Measurements from ENCODE around the gene FLT1.

Gene FLT1

GRCh38 chr13:28329395-28330158 lies 165.4 kb downstream of the FLT1 start:
- H3K9me3 ChIP-seq (ENCODE audit: control insufficient read depth, low read length): no peaks in the 10 kb centered on the region
- peaks cover 54% of the 10 kb centered on the region for H3K36me3 ChIP-seq (ENCODE audit: control insufficient read depth, insufficient read depth, low read length)
- H3K27ac ChIP-seq (ENCODE audit: low read depth, low read length, severe bottlenecking): peak overlapping the region; percentile 88
- H3K4me1 ChIP-seq (ENCODE audit: control insufficient read depth, insufficient read depth, low read length, poor library complexity, severe bottlenecking): peaks cover 35% of the 10 kb centered on the region
- no peak overlapping the region for H3K4me3 ChIP-seq (ENCODE audit: extremely low read depth, insufficient read depth, low read length, poor library complexity, severe bottlenecking)
- 85 to 88% methylated on average over 12 to 15 of the region's 17 CpGs for WGBS, 2 experiments (ENCODE audit: insufficient coverage in 2 of 2)

GRCh38 chr13:28328271-28328607 lies 166.7 kb downstream of the FLT1 start:
- Histone ChIP-seq H3K9me3 (ENCODE audit: control insufficient read depth, low read length) (no peaks in the 10 kb centered on the region), H3K27ac (ENCODE audit: low read depth, low read length, severe bottlenecking) (no peak overlapping the region), H3K4me1 (ENCODE audit: control insufficient read depth, insufficient read depth, low read length, poor library complexity, severe bottlenecking) (peaks cover 34% of the 10 kb centered on the region), H3K4me3 (ENCODE audit: extremely low read depth, insufficient read depth, low read length, poor library complexity, severe bottlenecking) (no peak overlapping the region), H3K36me3 (ENCODE audit: control insufficient read depth, insufficient read depth, low read length) (peaks cover 43% of the 10 kb centered on the region)
- WGBS, 2 experiments (ENCODE audit: insufficient coverage in 2 of 2): 96 to 99% methylated on average over 7 to 8 of the region's 8 CpGs

GRCh38 chr13:28327373-28328270 lies 167.3 kb downstream of the FLT1 start:
- Histone ChIP-seq H3K36me3 (ENCODE audit: control insufficient read depth, insufficient read depth, low read length) (peaks cover 37% of the 10 kb centered on the region), H3K4me3 (ENCODE audit: extremely low read depth, insufficient read depth, low read length, poor library complexity, severe bottlenecking) (no peak overlapping the region), H3K9me3 (ENCODE audit: control insufficient read depth, low read length) (no peaks in the 10 kb centered on the region), H3K27ac (ENCODE audit: low read depth, low read length, severe bottlenecking) (no peak overlapping the region), H3K4me1 (ENCODE audit: control insufficient read depth, insufficient read depth, low read length, poor library complexity, severe bottlenecking) (peaks cover 40% of the 10 kb centered on the region)
- 98% methylated on average over 9 to 10 of the region's 14 CpGs for WGBS, 2 experiments (ENCODE audit: insufficient coverage in 2 of 2)

- Histone ChIP-seq H3K9me3 (ENCODE audit: control insufficient read depth, low read length) (no peaks in the 10 kb centered on the region), H3K27ac (ENCODE audit: low read depth, low read length, severe bottlenecking) (no peak overlapping the region), H3K4me1 (ENCODE audit: control insufficient read depth, insufficient read depth, low read length, poor library complexity, severe bottlenecking) (peaks cover 56% of the 10 kb centered on the region), H3K4me3 (ENCODE audit: extremely low read depth, insufficient read depth, low read length, poor library complexity, severe bottlenecking) (no peak overlapping the region), H3K36me3 (ENCODE audit: control insufficient read depth, insufficient read depth, low read length) (peaks cover 34% of the 10 kb centered on the region)
- WGBS, 2 experiments (ENCODE audit: insufficient coverage in 2 of 2): 100% methylated on average over 1 of the region's 2 CpGs; no CpG with 5 or more reads in 1 of the 2 experiments
Measured at GRCh38 chr13:28326056-28326455, 168.9 kb downstream of the FLT1 start.

GRCh38 chr13:28325022-28325421 lies 169.9 kb downstream of the FLT1 start:
- peaks cover 3% of the 10 kb centered on the region for H3K9me3 ChIP-seq (ENCODE audit: control insufficient read depth, low read length)
- H3K4me3 ChIP-seq (ENCODE audit: extremely low read depth, insufficient read depth, low read length, poor library complexity, severe bottlenecking): no peak overlapping the region
- peaks cover 48% of the 10 kb centered on the region for H3K4me1 ChIP-seq (ENCODE audit: control insufficient read depth, insufficient read depth, low read length, poor library complexity, severe bottlenecking)
- 82 to 100% methylated on average over 2 of the region's 2 CpGs for WGBS, 2 experiments (ENCODE audit: insufficient coverage in 2 of 2)
- H3K27ac ChIP-seq (ENCODE audit: low read depth, low read length, severe bottlenecking): no peak overlapping the region
- H3K36me3 ChIP-seq (ENCODE audit: control insufficient read depth, insufficient read depth, low read length): peaks cover 42% of the 10 kb centered on the region

- H3K36me3 ChIP-seq (ENCODE audit: control insufficient read depth, insufficient read depth, low read length): peaks cover 50% of the 10 kb centered on the region
- peaks cover 3% of the 10 kb centered on the region for H3K9me3 ChIP-seq (ENCODE audit: control insufficient read depth, low read length)
- no peak overlapping the region for H3K27ac ChIP-seq (ENCODE audit: low read depth, low read length, severe bottlenecking)
- no peak overlapping the region for H3K4me3 ChIP-seq (ENCODE audit: extremely low read depth, insufficient read depth, low read length, poor library complexity, severe bottlenecking)
- WGBS, 2 experiments (ENCODE audit: insufficient coverage in 2 of 2): 47 to 58% methylated on average over 4 of the region's 4 CpGs
- H3K4me1 ChIP-seq (ENCODE audit: control insufficient read depth, insufficient read depth, low read length, poor library complexity, severe bottlenecking): peaks cover 46% of the 10 kb centered on the region
Measured at GRCh38 chr13:28324181-28324789, 170.6 kb downstream of the FLT1 start.

GRCh38 chr13:28322256-28322905 lies 172.5 kb downstream of the FLT1 start:
- peaks cover 52% of the 10 kb centered on the region for H3K36me3 ChIP-seq (ENCODE audit: control insufficient read depth, insufficient read depth, low read length)
- no peak overlapping the region for H3K4me3 ChIP-seq (ENCODE audit: extremely low read depth, insufficient read depth, low read length, poor library complexity, severe bottlenecking)
- peaks cover 40% of the 10 kb centered on the region for H3K4me1 ChIP-seq (ENCODE audit: control insufficient read depth, insufficient read depth, low read length, poor library complexity, severe bottlenecking)
- peak overlapping the region; percentile 45 for H3K27ac ChIP-seq (ENCODE audit: low read depth, low read length, severe bottlenecking)
- H3K9me3 ChIP-seq (ENCODE audit: control insufficient read depth, low read length): peaks cover 3% of the 10 kb centered on the region
- 92 to 96% methylated on average over 4 of the region's 11 CpGs for WGBS, 2 experiments (ENCODE audit: insufficient coverage in 2 of 2)

- Histone ChIP-seq H3K27ac (ENCODE audit: low read depth, low read length, severe bottlenecking) (no peak overlapping the region), H3K36me3 (ENCODE audit: control insufficient read depth, insufficient read depth, low read length) (peaks cover 46% of the 10 kb centered on the region), H3K4me3 (ENCODE audit: extremely low read depth, insufficient read depth, low read length, poor library complexity, severe bottlenecking) (no peak overlapping the region), H3K9me3 (ENCODE audit: control insufficient read depth, low read length) (peaks cover 3% of the 10 kb centered on the region), H3K4me1 (ENCODE audit: control insufficient read depth, insufficient read depth, low read length, poor library complexity, severe bottlenecking) (peaks cover 43% of the 10 kb centered on the region)
- 100% methylated on average over 1 of the region's 2 CpGs for WGBS, 2 experiments (ENCODE audit: insufficient coverage in 2 of 2)
Measured at GRCh38 chr13:28321756-28322155, 173.2 kb downstream of the FLT1 start.

GRCh38 chr13:28320884-28321574 lies 173.9 kb downstream of the FLT1 start:
- WGBS, 2 experiments (ENCODE audit: insufficient coverage in 2 of 2): 89 to 98% methylated on average over 7 of the region's 11 CpGs
- peaks cover 50% of the 10 kb centered on the region for H3K4me1 ChIP-seq (ENCODE audit: control insufficient read depth, insufficient read depth, low read length, poor library complexity, severe bottlenecking)
- H3K27ac ChIP-seq (ENCODE audit: low read depth, low read length, severe bottlenecking): no peak overlapping the region
- H3K36me3 ChIP-seq (ENCODE audit: control insufficient read depth, insufficient read depth, low read length): peaks cover 46% of the 10 kb centered on the region
- H3K9me3 ChIP-seq (ENCODE audit: control insufficient read depth, low read length): peaks cover 3% of the 10 kb centered on the region
- H3K4me3 ChIP-seq (ENCODE audit: extremely low read depth, insufficient read depth, low read length, poor library complexity, severe bottlenecking): no peak overlapping the region

- H3K27ac ChIP-seq (ENCODE audit: low read depth, low read length, severe bottlenecking): no peak overlapping the region
- no peak overlapping the region for H3K4me3 ChIP-seq (ENCODE audit: extremely low read depth, insufficient read depth, low read length, poor library complexity, severe bottlenecking)
- H3K36me3 ChIP-seq (ENCODE audit: control insufficient read depth, insufficient read depth, low read length): peaks cover 50% of the 10 kb centered on the region
- peaks cover 53% of the 10 kb centered on the region for H3K4me1 ChIP-seq (ENCODE audit: control insufficient read depth, insufficient read depth, low read length, poor library complexity, severe bottlenecking)
- H3K9me3 ChIP-seq (ENCODE audit: control insufficient read depth, low read length): peaks cover 3% of the 10 kb centered on the region
- 100% methylated on average over 2 to 3 of the region's 6 CpGs for WGBS, 2 experiments (ENCODE audit: insufficient coverage in 2 of 2)
Measured at GRCh38 chr13:28320209-28320608, 174.7 kb downstream of the FLT1 start.

All from mesodermal cell (in vitro differentiated cells).